ENCODE results near the gene MPIG6B.

The MPIG6B gene

GRCh38 chr6:31775633-31776484, 52.7 kb downstream of the MPIG6B start:
- no peak overlapping the region for H2AFZ ChIP-seq (ENCODE audit: low read depth, low read length)
- no peak for DNase-seq

More at GRCh38 chr6:31775633-31776484, 52.7 kb downstream of the MPIG6B start:
- ATAC-seq (ENCODE audit: insufficient read depth, low read depth) = 0 out of 3 replicates have a peak, but pooled peaks have one; percentile 1
- Histone ChIP-seq H3K27ac (ENCODE audit: low read length) (no peak overlapping the region), H3K9ac (ENCODE audit: low read depth, low read length) (no peak overlapping the region), H3K36me3 (ENCODE audit: insufficient read depth, low read length) (peaks cover 35% of the 10 kb centered on the region), H4K20me1 (ENCODE audit: insufficient read depth, low read length) (peaks cover 5% of the 10 kb centered on the region; the same call in 1 of the 2 replicates), H3K27me3 (ENCODE audit: insufficient read depth, low read length, poor library complexity) (no peaks in the 10 kb centered on the region), H3K4me1 (ENCODE audit: insufficient read depth, low read length) (peaks cover 16% of the 10 kb centered on the region), H3K79me2 (ENCODE audit: insufficient read depth, low read length) (no peaks in the 10 kb centered on the region), H3K4me2 (ENCODE audit: insufficient read depth, low read length) (no peak overlapping the region), H3K9me3 (ENCODE audit: insufficient read depth, low read length, severe bottlenecking) (no peaks in the 10 kb centered on the region), H3K4me3 (ENCODE audit: low read depth in 1 of 2, low read length in 2 of 2) (no peak overlapping the region)
- no peak for TF ChIP-seq EZH2 (IDR thresholded peaks at IDR 0.05; ENCODE audit: borderline replicate concordance, low read depth, low read length, severe bottlenecking)
- TF ChIP-seq CTCF (IDR thresholded peaks at IDR 0.05; ENCODE audit: borderline replicate concordance, extremely low read depth, low read length, poor library complexity, severe bottlenecking) = no peak
